WTC11 (cell line): ENCODE measurements around the gene ACBD4.

ENCODE experiments used
- IRF2 ChIP-seq: sonication (generic); formaldehyde crosslinking; IDR thresholded peaks from 2 replicates; pipeline ENCODE4 v1.8.0; 2022; ENCODE audit warnings: low read depth, missing genetic modification reagents, borderline replicate concordance
- NR2C2 ChIP-seq: sonication (generic); formaldehyde crosslinking; IDR thresholded peaks from 2 replicates; pipeline ENCODE4 v1.8.0; 2022; ENCODE audit warnings: mild to moderate bottlenecking, missing genetic modification reagents
- ZNF121 ChIP-seq: sonication (generic); formaldehyde crosslinking; IDR thresholded peaks from 2 replicates; pipeline ENCODE4 v1.8.0; 2023; ENCODE audit warnings: missing genetic modification reagents
- TF ChIP-seq, protein P1 (sequence below): fragments of 200-600 bp; IDR thresholded peaks from 2 replicates; pipeline ENCODE4 v1.8.0; 2022; ENCODE audit warnings: antibody characterized with exemption
- TF ChIP-seq, protein P2 (sequence below): sonication (generic); formaldehyde crosslinking; IDR thresholded peaks from 2 replicates; pipeline ENCODE4 v1.8.1; 2023; ENCODE audit warnings: mild to moderate bottlenecking, moderate library complexity, missing genetic modification reagents
- TF ChIP-seq, protein P3 (sequence below): sonication (generic); formaldehyde crosslinking; IDR thresholded peaks from 2 replicates; pipeline ENCODE4 v1.8.0; 2022; ENCODE audit warnings: mild to moderate bottlenecking, missing genetic modification reagents

DNA sequence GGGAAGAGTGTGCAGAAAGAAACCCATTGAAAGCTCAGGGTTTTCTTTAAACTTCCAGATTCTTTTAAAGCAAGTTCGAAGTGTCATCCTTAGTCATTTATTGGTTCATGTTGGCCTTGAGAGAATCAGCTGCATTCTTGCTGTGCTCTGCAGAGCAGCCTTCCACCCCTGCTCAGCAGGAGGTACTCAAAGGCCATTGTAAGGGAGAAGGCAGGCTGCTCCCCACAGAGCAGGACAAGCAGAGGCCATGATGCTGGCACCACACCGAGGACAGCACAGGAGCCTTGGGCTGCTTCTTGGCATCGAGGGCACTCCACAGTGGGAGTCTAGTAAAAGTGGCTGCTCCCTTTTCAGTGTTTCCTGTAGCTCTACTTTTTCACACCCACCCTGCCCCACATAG lies 44.8 kb upstream of the ACBD4 start:
- TF ChIP-seq, protein P1, sequence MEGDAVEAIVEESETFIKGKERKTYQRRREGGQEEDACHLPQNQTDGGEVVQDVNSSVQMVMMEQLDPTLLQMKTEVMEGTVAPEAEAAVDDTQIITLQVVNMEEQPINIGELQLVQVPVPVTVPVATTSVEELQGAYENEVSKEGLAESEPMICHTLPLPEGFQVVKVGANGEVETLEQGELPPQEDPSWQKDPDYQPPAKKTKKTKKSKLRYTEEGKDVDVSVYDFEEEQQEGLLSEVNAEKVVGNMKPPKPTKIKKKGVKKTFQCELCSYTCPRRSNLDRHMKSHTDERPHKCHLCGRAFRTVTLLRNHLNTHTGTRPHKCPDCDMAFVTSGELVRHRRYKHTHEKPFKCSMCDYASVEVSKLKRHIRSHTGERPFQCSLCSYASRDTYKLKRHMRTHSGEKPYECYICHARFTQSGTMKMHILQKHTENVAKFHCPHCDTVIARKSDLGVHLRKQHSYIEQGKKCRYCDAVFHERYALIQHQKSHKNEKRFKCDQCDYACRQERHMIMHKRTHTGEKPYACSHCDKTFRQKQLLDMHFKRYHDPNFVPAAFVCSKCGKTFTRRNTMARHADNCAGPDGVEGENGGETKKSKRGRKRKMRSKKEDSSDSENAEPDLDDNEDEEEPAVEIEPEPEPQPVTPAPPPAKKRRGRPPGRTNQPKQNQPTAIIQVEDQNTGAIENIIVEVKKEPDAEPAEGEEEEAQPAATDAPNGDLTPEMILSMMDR, result no peak
- TF ChIP-seq, protein P2, sequence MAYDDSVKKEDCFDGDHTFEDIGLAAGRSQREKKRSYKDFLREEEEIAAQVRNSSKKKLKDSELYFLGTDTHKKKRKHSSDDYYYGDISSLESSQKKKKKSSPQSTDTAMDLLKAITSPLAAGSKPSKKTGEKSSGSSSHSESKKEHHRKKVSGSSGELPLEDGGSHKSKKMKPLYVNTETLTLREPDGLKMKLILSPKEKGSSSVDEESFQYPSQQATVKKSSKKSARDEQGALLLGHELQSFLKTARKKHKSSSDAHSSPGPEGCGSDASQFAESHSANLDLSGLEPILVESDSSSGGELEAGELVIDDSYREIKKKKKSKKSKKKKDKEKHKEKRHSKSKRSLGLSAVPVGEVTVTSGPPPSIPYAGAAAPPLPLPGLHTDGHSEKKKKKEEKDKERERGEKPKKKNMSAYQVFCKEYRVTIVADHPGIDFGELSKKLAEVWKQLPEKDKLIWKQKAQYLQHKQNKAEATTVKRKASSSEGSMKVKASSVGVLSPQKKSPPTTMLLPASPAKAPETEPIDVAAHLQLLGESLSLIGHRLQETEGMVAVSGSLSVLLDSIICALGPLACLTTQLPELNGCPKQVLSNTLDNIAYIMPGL (CRISPR knock-in tag), result no peak
- no peak for TF ChIP-seq NR2C2 (CRISPR knock-in tag)
- no peak for TF ChIP-seq ZNF121
- TF ChIP-seq IRF2 (CRISPR knock-in tag), result no peak
- TF ChIP-seq, protein P3, sequence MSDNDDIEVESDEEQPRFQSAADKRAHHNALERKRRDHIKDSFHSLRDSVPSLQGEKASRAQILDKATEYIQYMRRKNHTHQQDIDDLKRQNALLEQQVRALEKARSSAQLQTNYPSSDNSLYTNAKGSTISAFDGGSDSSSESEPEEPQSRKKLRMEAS, result no peak
